ENCODE results near the gene PFKFB2.

DNA sequence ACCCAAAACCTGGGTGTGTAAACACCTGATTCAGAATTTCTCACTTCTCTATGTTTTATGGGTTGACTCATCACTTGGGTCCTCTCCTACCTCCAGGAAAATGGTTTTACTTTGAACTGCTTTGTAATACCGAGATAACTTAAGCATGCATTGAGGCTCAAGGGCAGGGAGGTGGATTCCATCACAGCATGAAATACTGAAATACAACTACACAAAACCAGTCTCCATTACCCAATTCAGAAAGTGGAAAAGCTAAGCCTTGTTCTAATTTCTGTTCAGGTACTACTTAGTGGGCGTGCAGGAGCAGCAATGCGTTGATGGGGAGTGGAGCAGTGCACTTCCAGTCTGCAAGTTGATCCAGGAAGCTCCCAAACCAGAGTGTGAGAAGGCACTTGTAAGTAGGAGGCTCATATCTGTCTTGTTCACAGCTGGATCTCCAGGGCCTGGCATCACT lies 44.8 kb downstream of the PFKFB2 start:
- TF ChIP-seq CTCF (IDR thresholded peaks at IDR 0.05; ENCODE audit: poor library complexity, severe bottlenecking) (no peak), EZH2 (IDR thresholded peaks at IDR 0.05; ENCODE audit: borderline replicate concordance, insufficient read depth, low read length, poor library complexity, severe bottlenecking) (no peak), POLR2AphosphoS5 (IDR thresholded peaks at IDR 0.05) (no peak), MXI1 (conservative IDR thresholded peaks at IDR 0.05; ENCODE audit: poor library complexity, severe bottlenecking) (no peak), TAF1 (IDR thresholded peaks at IDR 0.05; ENCODE audit: low read depth) (no peak), REST (IDR thresholded peaks at IDR 0.05; ENCODE audit: borderline replicate concordance) (no peak)
